ENCODE measurements around the gene LINGO3.

Gene LINGO3

GRCh38 chr19:2343289-2343982 lies 35.5 kb upstream of the LINGO3 start:
- Mint-ChIP-seq H3K27me3 (no peaks in the 10 kb centered on the region), H3K4me1 (no peaks in the 10 kb centered on the region), H3K9me3 (no peaks in the 10 kb centered on the region), H3K4me3 (no peak overlapping the region), H3K36me3 (peaks cover 12% of the 10 kb centered on the region), H3K27ac (no peak overlapping the region)
- peak; percentile 13 for ATAC-seq

GRCh38 chr19:2342656-2343288 lies 34.8 kb upstream of the LINGO3 start:
- ATAC-seq: no peak
- no peaks in the 10 kb centered on the region for H3K27me3 Mint-ChIP-seq
- peaks cover 2% of the 10 kb centered on the region for H3K4me1 Mint-ChIP-seq
- peaks cover 17% of the 10 kb centered on the region for H3K36me3 Mint-ChIP-seq
- H3K4me3 Mint-ChIP-seq: no peak overlapping the region
- H3K27ac Mint-ChIP-seq: no peak overlapping the region
- no peaks in the 10 kb centered on the region for H3K9me3 Mint-ChIP-seq

- H3K27ac Mint-ChIP-seq: no peak overlapping the region
- peaks cover 24% of the 10 kb centered on the region for H3K36me3 Mint-ChIP-seq
- no peaks in the 10 kb centered on the region for H3K27me3 Mint-ChIP-seq
- no peak for ATAC-seq
- H3K4me3 Mint-ChIP-seq: no peak overlapping the region
- peaks cover 6% of the 10 kb centered on the region for H3K4me1 Mint-ChIP-seq
- H3K9me3 Mint-ChIP-seq: no peaks in the 10 kb centered on the region
Measured at GRCh38 chr19:2341982-2342381, 34.0 kb upstream of the LINGO3 start.

- H3K4me3 Mint-ChIP-seq: no peak overlapping the region
- peaks cover 27% of the 10 kb centered on the region for H3K36me3 Mint-ChIP-seq
- H3K4me1 Mint-ChIP-seq: peaks cover 12% of the 10 kb centered on the region
- no peaks in the 10 kb centered on the region for H3K9me3 Mint-ChIP-seq
- H3K27me3 Mint-ChIP-seq: no peaks in the 10 kb centered on the region
- no peak for ATAC-seq
- no peak overlapping the region for H3K27ac Mint-ChIP-seq
Measured at GRCh38 chr19:2341244-2341751, 33.3 kb upstream of the LINGO3 start.

- Mint-ChIP-seq H3K4me1 (peaks cover 18% of the 10 kb centered on the region), H3K36me3 (peaks cover 28% of the 10 kb centered on the region), H3K27ac (no peak overlapping the region), H3K9me3 (peaks cover 1% of the 10 kb centered on the region), H3K27me3 (no peaks in the 10 kb centered on the region), H3K4me3 (no peak overlapping the region)
- no peak for ATAC-seq
Measured at GRCh38 chr19:2340496-2341243, 32.7 kb upstream of the LINGO3 start.

- ATAC-seq: no peak
- H3K36me3 Mint-ChIP-seq: peaks cover 30% of the 10 kb centered on the region
- H3K4me1 Mint-ChIP-seq: peaks cover 23% of the 10 kb centered on the region
- H3K9me3 Mint-ChIP-seq: peaks cover 6% of the 10 kb centered on the region
- no peaks in the 10 kb centered on the region for H3K27me3 Mint-ChIP-seq
- no peak overlapping the region for H3K27ac Mint-ChIP-seq
- H3K4me3 Mint-ChIP-seq: no peak overlapping the region
Measured at GRCh38 chr19:2339644-2340310, 31.8 kb upstream of the LINGO3 start.

GRCh38 chr19:2338751-2339643 lies 31.0 kb upstream of the LINGO3 start:
- peaks cover 25% of the 10 kb centered on the region for H3K4me1 Mint-ChIP-seq
- H3K4me3 Mint-ChIP-seq: no peak overlapping the region
- H3K27me3 Mint-ChIP-seq: no peaks in the 10 kb centered on the region
- no peak overlapping the region for H3K27ac Mint-ChIP-seq
- ATAC-seq: no peak
- peaks cover 31% of the 10 kb centered on the region for H3K36me3 Mint-ChIP-seq
- peaks cover 6% of the 10 kb centered on the region for H3K9me3 Mint-ChIP-seq

GRCh38 chr19:2338055-2338615 lies 30.2 kb upstream of the LINGO3 start:
- H3K36me3 Mint-ChIP-seq: peaks cover 31% of the 10 kb centered on the region
- H3K9me3 Mint-ChIP-seq: peaks cover 6% of the 10 kb centered on the region
- H3K4me3 Mint-ChIP-seq: no peak overlapping the region
- H3K4me1 Mint-ChIP-seq: peaks cover 34% of the 10 kb centered on the region
- no peak for ATAC-seq
- H3K27me3 Mint-ChIP-seq: no peaks in the 10 kb centered on the region
- H3K27ac Mint-ChIP-seq: no peak overlapping the region

- Mint-ChIP-seq H3K4me1 (peaks cover 42% of the 10 kb centered on the region), H3K27me3 (no peaks in the 10 kb centered on the region), H3K36me3 (peaks cover 31% of the 10 kb centered on the region), H3K4me3 (no peak overlapping the region), H3K9me3 (peaks cover 6% of the 10 kb centered on the region), H3K27ac (no peak overlapping the region)
- ATAC-seq: no peak
Measured at GRCh38 chr19:2337329-2337707, 29.4 kb upstream of the LINGO3 start.

- H3K27ac Mint-ChIP-seq: no peak overlapping the region
- peaks cover 6% of the 10 kb centered on the region for H3K9me3 Mint-ChIP-seq
- ATAC-seq: no peak
- H3K4me3 Mint-ChIP-seq: no peak overlapping the region
- peaks cover 48% of the 10 kb centered on the region for H3K4me1 Mint-ChIP-seq
- H3K27me3 Mint-ChIP-seq: no peaks in the 10 kb centered on the region
- H3K36me3 Mint-ChIP-seq: peaks cover 31% of the 10 kb centered on the region
Measured at GRCh38 chr19:2336528-2337328, 28.8 kb upstream of the LINGO3 start.

GRCh38 chr19:2335848-2336247 lies 27.9 kb upstream of the LINGO3 start:
- Mint-ChIP-seq H3K27ac (peak overlapping the region; percentile 50), H3K4me1 (peaks cover 55% of the 10 kb centered on the region)
- ATAC-seq: no peak

GRCh38 chr19:2334986-2335846 lies 27.3 kb upstream of the LINGO3 start:
- no peak for ATAC-seq
- Mint-ChIP-seq H3K4me1 (peaks cover 61% of the 10 kb centered on the region), H3K27ac (peak overlapping the region; percentile 50), H3K4me3 (no peak overlapping the region), H3K27me3 (no peaks in the 10 kb centered on the region), H3K36me3 (peaks cover 31% of the 10 kb centered on the region), H3K9me3 (peaks cover 6% of the 10 kb centered on the region)

More at GRCh38 chr19:2335848-2336247, 27.9 kb upstream of the LINGO3 start:
- Mint-ChIP-seq H3K36me3 (peaks cover 31% of the 10 kb centered on the region), H3K27me3 (no peaks in the 10 kb centered on the region), H3K4me3 (no peak overlapping the region), H3K9me3 (peaks cover 6% of the 10 kb centered on the region)

- Mint-ChIP-seq H3K27me3 (no peaks in the 10 kb centered on the region), H3K4me3 (no peak overlapping the region), H3K4me1 (peaks cover 69% of the 10 kb centered on the region), H3K9me3 (peaks cover 6% of the 10 kb centered on the region), H3K36me3 (peaks cover 31% of the 10 kb centered on the region), H3K27ac (peak overlapping the region; percentile 89)
- ATAC-seq: no peak
Measured at GRCh38 chr19:2334426-2334825, 26.5 kb upstream of the LINGO3 start.
